AG09319 (cell line): Measurements from ENCODE around the gene NDN.

ENCODE experiments used
- DNase-seq: peaks from one replicate; pipeline ENCODE4 v3.0.0-alpha.2; 2010; ENCODE audit warnings: low read depth; ENCODE audit errors: extremely low read depth
- TF ChIP-seq, protein P1 (sequence below): IDR thresholded peaks from 2 replicates; pipeline ENCODE4 v1.5.1; 2011; ENCODE audit warnings: low read depth, mild to moderate bottlenecking, inconsistent platforms, low read length, moderate library complexity

Gene NDN

DNA sequence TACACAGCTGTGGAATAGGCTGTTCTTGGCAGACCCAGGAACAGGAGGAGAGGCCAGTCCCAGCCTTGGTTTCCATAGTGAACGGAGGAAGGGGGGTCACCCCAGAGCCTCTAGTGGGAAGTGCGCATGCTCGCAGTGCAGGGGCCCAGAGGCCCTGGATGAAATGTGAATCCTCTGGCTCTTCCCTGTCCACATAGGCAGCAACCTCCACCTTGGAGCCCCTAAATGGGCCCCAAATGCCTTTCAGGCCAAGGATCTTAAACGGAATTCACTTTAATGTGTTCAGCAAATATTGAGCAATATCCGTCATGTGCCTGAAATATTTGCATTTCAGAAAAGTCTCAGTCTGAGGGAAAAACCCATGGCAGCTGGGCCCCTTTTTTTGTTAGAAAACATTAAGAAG is 3.3 kb upstream of the NDN start:
- TF ChIP-seq, protein P1, sequence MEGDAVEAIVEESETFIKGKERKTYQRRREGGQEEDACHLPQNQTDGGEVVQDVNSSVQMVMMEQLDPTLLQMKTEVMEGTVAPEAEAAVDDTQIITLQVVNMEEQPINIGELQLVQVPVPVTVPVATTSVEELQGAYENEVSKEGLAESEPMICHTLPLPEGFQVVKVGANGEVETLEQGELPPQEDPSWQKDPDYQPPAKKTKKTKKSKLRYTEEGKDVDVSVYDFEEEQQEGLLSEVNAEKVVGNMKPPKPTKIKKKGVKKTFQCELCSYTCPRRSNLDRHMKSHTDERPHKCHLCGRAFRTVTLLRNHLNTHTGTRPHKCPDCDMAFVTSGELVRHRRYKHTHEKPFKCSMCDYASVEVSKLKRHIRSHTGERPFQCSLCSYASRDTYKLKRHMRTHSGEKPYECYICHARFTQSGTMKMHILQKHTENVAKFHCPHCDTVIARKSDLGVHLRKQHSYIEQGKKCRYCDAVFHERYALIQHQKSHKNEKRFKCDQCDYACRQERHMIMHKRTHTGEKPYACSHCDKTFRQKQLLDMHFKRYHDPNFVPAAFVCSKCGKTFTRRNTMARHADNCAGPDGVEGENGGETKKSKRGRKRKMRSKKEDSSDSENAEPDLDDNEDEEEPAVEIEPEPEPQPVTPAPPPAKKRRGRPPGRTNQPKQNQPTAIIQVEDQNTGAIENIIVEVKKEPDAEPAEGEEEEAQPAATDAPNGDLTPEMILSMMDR = no peak
- no peak for DNase-seq

DNA sequence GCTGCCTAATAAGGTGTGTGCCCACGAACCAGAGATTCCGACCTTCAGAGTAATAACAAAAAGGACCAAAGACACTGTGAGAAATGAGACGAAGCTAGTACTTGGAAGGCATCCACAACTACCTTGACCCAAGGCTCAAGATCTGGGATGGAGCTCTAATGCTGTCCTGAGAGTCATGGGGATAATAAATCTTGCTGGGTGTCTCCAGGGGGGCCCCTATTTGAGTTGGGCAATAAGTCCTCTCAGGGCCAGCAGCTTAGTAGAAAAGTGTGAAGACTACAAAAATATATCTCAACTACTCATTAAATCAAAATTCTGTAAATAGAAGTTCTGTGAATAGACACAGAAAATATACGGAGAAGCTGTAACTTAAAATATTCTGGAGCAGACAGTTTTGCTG is 2.9 kb upstream of the NDN start:
- TF ChIP-seq, protein P1 = no peak
- DNase-seq = no peak

DNA sequence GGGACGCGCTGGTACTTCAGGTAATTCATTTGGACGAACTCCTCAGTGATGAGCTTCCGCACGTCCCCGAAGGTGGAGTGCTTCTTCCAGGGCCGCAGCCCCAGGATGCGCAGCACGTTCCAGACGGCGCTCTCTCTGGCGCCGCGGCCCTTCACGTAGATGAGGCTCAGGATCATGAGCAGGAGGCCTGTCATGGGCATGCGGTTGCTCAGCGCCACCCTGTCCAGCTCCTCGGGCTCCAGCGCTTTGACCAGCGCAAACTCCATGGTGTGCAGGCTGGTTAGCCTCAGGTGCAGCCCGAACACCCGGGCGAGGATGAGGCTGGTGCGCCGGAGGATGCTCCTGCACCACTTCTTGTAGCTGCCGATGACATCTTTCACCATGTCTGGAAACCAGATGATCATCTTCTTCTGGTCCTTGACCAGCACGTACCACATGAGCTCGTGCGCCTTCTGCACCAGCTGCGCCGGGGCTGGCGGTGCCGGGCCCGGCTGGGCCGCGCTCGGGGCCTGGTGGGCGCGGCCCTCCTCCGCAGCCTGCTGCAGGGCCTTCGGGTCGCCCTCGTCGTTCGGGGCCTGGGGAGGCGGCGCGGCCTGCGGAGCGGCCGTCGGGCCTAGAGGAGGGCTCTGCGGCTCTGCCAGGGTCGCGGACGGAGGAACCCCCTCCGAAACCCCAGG is 501 bp downstream of the NDN start:
- no peak for DNase-seq
- TF ChIP-seq, protein P1 = no peak

DNA sequence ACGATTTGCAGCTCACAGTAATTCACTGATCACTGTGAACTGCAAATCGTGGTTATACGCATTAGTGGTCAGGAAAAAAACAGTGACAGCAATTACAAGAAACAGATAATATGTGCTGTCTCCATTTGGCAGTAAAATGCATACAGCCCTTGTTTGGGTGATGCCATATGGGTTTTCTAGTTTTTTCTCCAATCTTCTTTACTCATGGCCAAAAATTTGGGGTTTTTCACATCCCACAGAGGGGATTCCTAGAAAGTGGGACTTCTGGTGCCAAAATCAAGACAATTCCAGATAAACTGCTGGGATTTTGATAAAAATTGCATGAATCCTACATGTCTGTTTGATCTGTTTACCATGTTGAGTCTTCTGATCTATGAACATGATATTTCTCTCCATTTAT is 15.6 kb downstream of the NDN start:
- TF ChIP-seq, protein P1 = no peak
- no peak for DNase-seq

DNA sequence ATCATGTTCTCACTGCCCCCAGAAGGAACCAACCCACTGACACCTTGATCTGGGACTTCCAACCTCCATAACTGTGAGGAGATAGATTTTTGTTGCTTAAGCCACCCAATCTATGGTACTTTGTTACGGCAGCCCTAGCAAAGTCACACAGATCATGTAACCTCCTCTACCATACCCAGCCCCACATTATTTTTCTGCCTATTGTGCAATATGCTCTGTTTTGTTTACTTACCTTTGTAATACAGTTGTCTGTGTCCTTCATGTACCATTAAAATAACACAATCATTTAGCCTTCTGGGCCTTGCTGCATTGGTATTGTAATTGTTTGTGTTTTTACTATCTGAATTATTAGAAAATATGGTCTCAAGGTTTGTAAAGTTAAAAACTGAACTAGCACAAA is 16.1 kb downstream of the NDN start:
- TF ChIP-seq, protein P1 = no peak
- DNase-seq = no peak

DNA sequence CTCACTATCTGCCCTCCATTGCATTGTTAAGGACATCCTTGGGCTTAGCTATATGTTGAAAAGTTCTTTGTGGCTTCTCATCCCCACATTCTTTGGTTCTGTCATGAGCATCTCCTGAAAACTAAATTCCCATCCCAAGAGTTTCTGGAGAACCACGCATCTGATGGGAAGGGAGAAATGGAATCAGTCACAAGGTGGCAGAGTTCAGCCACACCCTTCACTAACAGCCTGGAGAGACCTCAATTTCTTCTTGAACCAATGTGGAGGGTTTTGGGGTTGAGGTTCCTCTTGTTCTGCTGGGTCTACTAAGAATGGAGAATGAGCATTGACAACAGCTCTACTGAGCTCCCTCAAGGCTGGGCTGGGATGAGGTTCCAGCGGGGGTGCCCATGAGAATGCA is 23.9 kb downstream of the NDN start:
- no peak for DNase-seq
- TF ChIP-seq, protein P1 = no peak; the same call in 1 of the 2 replicates

DNA sequence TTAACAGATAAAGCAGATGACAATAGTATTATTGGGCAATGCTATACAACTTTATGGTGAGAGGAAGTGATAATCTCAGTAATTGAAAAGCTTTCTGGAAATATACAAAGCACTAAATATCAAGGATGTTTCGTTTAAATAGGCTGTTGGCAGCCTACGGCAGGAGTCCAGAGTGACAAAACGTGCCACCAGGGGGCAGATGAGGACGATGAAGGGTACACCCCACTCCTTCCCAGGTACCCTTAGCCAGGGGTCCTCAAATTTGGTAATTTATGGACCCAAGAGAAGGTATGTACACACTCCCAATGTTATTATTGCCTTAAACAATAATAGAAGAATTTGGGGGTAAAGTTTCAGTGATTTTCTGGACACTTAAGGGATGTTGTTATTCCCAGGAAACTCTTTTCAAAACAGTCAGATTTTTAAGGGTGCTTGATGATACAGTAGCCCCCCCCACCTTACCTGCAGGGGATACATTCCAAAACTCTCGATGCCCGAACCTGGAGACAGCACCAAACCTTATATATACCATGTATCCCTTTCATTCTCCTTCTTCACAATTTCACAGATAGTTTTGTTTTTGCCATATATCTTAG is 38.1 kb downstream of the NDN start:
- TF ChIP-seq, protein P1 = peak; percentile 43
- DNase-seq = no peak
